HL-60/S4 treated with phorbol 12-myristate 13-acetate at 8.2 ng/mL for 4 days and 3 days (cell line): ENCODE measurements around the gene PPP1R14C.

Experiments used
- in situ Hi-C: fragments of 300-500 bp; cut with MboI; formaldehyde crosslinking; loops from 2 replicates; pipeline ENCODE4 v1.15.0; 2022; ENCODE audit warnings: low sequenced_read_pairs

The PPP1R14C gene

GRCh38 chr6:150267686-150268561 lies 125.1 kb downstream of the PPP1R14C start:
- in situ Hi-C loops, result no loop called here

GRCh38 chr6:150269130-150269856 lies 126.4 kb downstream of the PPP1R14C start:
- in situ Hi-C loops, result no loop called here

GRCh38 chr6:150269857-150270223 lies 127.0 kb downstream of the PPP1R14C start:
- in situ Hi-C loops, result no loop called here

GRCh38 chr6:150270330-150271052 lies 127.6 kb downstream of the PPP1R14C start:
- in situ Hi-C loops, result no loop called here

GRCh38 chr6:150271172-150271500 lies 128.3 kb downstream of the PPP1R14C start:
- in situ Hi-C loops, result no loop called here

- in situ Hi-C loops, result no loop called here
These were observed 128.8 kb downstream of the PPP1R14C start for GRCh38 chr6:150271501-150272263.

GRCh38 chr6:150272264-150272975 lies 129.6 kb downstream of the PPP1R14C start:
- in situ Hi-C loops, result no loop called here

GRCh38 chr6:150272976-150273315 lies 130.1 kb downstream of the PPP1R14C start:
- in situ Hi-C loops, result no loop called here

GRCh38 chr6:150273457-150274309 lies 130.8 kb downstream of the PPP1R14C start:
- in situ Hi-C loops, result no loop called here

- in situ Hi-C loops, result no loop called here
These were observed 132.6 kb downstream of the PPP1R14C start for GRCh38 chr6:150275489-150275888.

GRCh38 chr6:150276168-150276936 lies 133.5 kb downstream of the PPP1R14C start:
- in situ Hi-C loops, result no loop called here

GRCh38 chr6:150276937-150277742 lies 134.3 kb downstream of the PPP1R14C start:
- in situ Hi-C loops, result no loop called here

GRCh38 chr6:150279533-150279932 lies 136.7 kb downstream of the PPP1R14C start:
- in situ Hi-C loops, result no loop called here

- in situ Hi-C loops, result no loop called here
These were observed 137.9 kb downstream of the PPP1R14C start for GRCh38 chr6:150280703-150281102.

GRCh38 chr6:150281767-150282166 lies 138.9 kb downstream of the PPP1R14C start:
- in situ Hi-C loops, result no loop called here

- in situ Hi-C loops, result no loop called here
These were observed 140.0 kb downstream of the PPP1R14C start for GRCh38 chr6:150282806-150283205.

GRCh38 chr6:150286460-150286859 lies 143.6 kb downstream of the PPP1R14C start:
- in situ Hi-C loops, result no loop called here

GRCh38 chr6:150286912-150287311 lies 144.1 kb downstream of the PPP1R14C start:
- in situ Hi-C loops, result no loop called here
